ENCODE data around the gene SYCP3.

Gene SYCP3

GRCh38 chr12:101727098-101727497 is 12.2 kb downstream of the SYCP3 start:
- DNase-seq (ENCODE audit: low read depth): no peak
- H3K4me3 ChIP-seq (ENCODE audit: low read depth, low read length): no peak overlapping the region

DNA sequence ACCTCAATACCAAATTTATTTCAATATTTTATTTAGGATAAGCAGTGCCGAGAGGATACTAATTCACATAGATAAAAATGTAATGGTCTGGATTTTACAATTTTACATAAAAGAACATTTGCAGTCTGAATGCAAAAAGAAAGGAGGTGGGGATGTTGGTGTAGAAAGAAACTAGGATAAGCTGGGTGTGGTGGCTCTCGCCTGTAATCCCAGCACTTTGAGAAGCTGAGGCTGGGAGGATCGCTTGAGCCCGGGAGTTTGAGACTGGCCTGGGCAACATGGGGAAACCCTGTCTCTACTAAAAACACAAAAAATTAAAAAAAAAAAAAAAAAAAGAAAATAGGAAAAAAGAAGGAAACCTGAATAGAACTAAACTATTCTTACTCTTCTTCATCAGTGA is 16.9 kb downstream of the SYCP3 start:
- no peak overlapping the region for H3K4me3 ChIP-seq (ENCODE audit: low read depth, low read length)
- no peak for DNase-seq (ENCODE audit: low read depth)

GRCh38 chr12:101720118-101720517 is 19.1 kb downstream of the SYCP3 start:
- no peak overlapping the region for H3K4me3 ChIP-seq (ENCODE audit: low read depth, low read length)
- no peak for DNase-seq (ENCODE audit: low read depth)

DNA sequence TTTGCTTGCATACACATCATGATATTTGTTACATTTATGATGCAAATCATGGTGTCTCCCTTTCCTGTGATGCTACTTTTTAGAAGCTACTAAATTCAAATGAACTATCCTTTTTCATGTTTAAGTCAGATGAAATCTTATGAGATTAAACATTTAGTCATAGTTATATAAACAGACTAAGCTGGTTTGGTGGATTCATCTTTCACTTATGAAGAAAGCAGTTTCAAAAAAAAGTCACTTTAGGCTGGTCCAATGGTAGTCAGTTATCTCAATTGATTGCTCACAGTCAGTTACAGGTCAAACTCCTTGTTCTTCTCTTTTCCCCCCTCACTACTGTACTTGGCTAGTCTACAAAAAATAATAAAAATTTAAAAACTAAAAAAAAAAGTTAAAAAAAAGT is 19.7 kb downstream of the SYCP3 start:
- no peak for DNase-seq (ENCODE audit: low read depth)
- no peak overlapping the region for H3K4me3 ChIP-seq (ENCODE audit: low read depth, low read length)

- DNase-seq (ENCODE audit: low read depth): no peak
- H3K4me3 ChIP-seq (ENCODE audit: low read depth, low read length): no peak overlapping the region
These were observed 24.3 kb downstream of the SYCP3 start for GRCh38 chr12:101714877-101715444.

GRCh38 chr12:101713930-101714329 is 25.3 kb downstream of the SYCP3 start:
- H3K4me3 ChIP-seq (ENCODE audit: low read depth, low read length): no peak overlapping the region

GRCh38 chr12:101713059-101713682 is 26.1 kb downstream of the SYCP3 start:
- DNase-seq (ENCODE audit: low read depth): no peak

More at GRCh38 chr12:101713930-101714329, 25.3 kb downstream of the SYCP3 start:
- DNase-seq (ENCODE audit: low read depth): no peak

GRCh38 chr12:101710288-101710687 is 29.0 kb downstream of the SYCP3 start:
- no peak overlapping the region for H3K4me3 ChIP-seq (ENCODE audit: low read depth, low read length)
- no peak for DNase-seq (ENCODE audit: low read depth)

More at GRCh38 chr12:101713059-101713682, 26.1 kb downstream of the SYCP3 start:
- no peak overlapping the region for H3K4me3 ChIP-seq (ENCODE audit: low read depth, low read length)

DNA sequence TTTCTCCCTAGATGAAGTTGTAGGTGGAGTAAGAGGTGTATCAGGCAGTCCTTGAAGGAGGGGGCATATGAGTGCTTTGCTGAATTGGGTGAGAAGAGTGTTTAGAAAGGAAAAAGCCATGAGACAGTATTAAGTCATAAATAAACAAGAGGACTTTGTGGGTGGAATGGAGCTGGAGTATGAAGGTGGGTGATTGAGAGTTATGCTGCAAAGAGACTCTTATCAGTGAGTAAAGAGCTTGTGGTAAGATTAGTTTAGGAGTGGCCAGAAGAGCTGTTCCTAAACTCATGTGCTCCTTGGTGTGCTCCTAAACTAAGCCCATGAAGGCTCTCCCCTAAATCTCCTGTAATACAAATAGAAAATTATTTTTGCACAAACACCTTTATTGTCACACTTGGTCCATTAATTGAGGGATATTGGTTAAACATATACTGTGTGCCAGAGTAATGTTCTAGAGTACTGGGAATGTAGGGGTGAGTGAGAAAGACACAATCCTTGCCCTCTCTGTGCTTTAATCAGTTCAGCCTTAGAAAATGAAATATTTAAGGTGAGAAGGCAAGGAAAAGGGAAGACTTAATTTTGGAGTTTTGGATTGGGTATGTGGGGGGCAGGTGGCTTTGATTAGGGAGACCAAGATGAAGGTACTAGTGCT is 32.0 kb downstream of the SYCP3 start:
- H3K4me3 ChIP-seq (ENCODE audit: low read depth, low read length): no peak overlapping the region
- no peak for DNase-seq (ENCODE audit: low read depth)

GRCh38 chr12:101706403-101706802 is 32.9 kb downstream of the SYCP3 start:
- DNase-seq (ENCODE audit: low read depth): no peak
- no peak overlapping the region for H3K4me3 ChIP-seq (ENCODE audit: low read depth, low read length)

DNA sequence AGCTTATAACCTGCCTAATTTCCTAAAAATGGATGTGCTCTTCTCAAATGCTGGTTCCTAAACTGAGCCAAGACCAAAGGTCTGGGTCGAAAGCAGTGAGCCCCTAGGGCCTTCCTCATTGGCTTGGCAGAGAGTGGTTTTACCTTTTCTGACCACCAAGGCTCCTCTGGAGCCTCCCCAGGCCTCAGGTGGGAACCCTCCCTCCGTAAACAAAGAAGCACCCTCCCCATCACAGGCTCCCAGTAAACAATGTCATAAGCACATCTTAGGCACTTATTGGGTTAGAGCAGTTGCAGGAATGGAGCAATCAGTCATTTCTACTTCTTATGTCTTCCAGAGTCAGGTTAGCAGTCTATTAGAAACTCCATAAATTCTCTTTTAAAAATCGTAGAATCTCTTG is 35.8 kb downstream of the SYCP3 start:
- H3K4me3 ChIP-seq (ENCODE audit: low read depth, low read length): no peak overlapping the region
- DNase-seq (ENCODE audit: low read depth): no peak

- DNase-seq (ENCODE audit: low read depth): no peak
- H3K4me3 ChIP-seq (ENCODE audit: low read depth, low read length): no peak overlapping the region
These were observed 38.9 kb downstream of the SYCP3 start for GRCh38 chr12:101700299-101700820.

DNA sequence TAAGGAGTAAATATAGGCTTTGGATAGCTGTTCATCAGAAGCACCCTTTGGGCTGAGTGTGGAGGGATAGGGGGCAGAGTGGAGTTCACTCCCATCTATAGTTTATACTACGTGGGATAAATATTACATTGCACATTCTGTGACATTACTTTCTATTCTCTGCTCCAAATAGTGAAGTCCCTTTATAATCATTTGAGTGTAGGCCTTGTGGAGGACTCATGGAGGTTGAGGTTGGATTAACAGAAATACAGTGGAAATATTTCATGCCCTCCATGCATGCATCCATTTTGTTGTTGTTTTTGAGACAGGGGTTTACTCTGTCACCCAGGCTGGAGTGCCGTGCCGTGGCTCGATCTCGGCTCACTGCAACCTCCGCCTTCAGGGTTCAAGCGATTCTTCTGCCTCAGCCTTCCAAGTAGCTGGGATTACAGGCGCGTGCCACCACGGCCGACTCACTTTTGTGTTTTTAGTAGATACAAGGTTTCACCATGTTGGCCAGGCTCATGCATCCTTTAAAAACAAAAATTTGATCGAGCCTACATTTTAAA is 40.4 kb downstream of the SYCP3 start:
- peak overlapping the region; percentile 79 for H3K4me3 ChIP-seq (ENCODE audit: low read depth, low read length)
- no peak for DNase-seq (ENCODE audit: low read depth)

DNA sequence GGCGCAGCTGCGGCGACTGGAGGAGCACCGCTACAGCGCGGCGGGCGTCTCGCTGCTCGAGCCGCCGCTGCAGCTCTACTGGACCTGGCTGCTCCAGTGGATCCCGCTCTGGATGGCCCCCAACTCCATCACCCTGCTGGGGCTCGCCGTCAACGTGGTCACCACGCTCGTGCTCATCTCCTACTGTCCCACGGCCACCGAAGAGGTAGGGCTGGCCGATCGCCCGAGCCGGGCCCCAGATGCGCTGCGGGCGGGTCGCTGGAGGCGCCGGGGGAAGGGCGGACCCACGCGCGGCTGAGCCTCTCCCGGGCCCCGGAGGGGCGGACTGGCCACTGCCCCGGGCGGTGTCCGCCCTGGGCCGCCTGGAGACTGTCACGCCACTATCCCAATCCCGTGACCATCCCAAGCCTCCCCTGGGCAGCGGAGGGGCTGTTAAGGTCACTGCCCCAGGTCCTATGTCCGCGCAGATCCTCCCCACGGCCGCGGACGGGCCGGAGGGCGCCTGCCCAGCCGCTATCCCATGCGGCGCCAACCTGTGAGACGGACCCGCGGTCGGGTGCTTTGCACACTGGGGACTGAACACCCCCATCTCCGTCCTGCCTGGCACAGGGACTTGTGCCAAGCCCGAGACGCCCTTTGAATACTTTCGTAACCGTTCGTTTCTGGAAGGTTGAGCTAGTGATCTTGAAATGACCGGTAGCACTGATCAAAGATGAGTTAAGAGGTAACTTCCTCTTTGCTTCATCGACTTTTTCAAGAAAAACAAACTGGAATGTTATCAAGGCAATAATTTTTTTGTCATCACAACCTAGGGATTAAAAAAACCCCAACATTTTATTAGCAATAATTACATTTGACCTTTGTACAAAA is 41.1 kb downstream of the SYCP3 start:
- H3K4me3 ChIP-seq (ENCODE audit: low read depth, low read length): peak overlapping the region; percentile 79
- DNase-seq (ENCODE audit: low read depth): no peak

DNA sequence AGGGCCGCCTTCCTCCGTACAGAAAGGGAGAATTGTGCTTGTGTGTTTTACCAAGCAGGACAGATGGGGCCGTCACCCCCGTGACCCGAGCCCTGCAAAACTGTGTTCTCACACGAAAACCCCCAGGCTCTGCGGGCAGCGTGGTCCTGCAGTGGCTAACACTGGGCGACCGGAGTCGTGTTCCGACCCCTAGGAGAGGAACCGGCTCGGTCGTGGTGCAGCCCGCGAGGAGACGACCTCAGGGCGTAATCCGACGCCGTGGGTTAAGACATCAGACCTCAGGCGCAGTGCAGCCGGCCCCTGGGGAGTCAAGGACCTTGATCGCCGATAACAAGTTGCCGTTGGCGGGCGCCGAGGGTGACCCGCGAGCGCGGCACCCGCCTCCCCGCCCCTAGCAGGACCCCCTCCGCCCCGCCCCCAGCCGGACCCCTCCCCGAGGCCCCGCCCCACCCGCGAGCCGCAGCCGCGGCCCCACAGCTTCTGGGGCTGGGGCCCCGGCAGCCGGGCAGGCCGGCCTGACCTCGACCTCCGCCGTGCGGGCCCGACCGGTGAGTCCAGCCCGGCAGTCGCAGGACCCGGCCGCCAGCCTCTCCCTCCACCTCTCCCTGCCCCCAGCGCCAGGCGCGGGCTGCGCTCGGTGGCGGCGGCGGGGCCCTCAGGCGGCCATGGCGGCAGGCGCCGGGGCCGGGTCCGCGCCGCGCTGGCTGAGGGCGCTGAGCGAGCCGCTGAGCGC is 41.9 kb downstream of the SYCP3 start, which contains the start of gene CHPT1:
Gene CHPT1, plus strand, starts transcription at position 444 of the 733 bp plus-strand sequence. Its CDS starts 222 bp downstream, at position 666.
- no peak for DNase-seq (ENCODE audit: low read depth)
- peak within 1 kb of the TSS; percentile 79 for H3K4me3 ChIP-seq (ENCODE audit: low read depth, low read length)

DNA sequence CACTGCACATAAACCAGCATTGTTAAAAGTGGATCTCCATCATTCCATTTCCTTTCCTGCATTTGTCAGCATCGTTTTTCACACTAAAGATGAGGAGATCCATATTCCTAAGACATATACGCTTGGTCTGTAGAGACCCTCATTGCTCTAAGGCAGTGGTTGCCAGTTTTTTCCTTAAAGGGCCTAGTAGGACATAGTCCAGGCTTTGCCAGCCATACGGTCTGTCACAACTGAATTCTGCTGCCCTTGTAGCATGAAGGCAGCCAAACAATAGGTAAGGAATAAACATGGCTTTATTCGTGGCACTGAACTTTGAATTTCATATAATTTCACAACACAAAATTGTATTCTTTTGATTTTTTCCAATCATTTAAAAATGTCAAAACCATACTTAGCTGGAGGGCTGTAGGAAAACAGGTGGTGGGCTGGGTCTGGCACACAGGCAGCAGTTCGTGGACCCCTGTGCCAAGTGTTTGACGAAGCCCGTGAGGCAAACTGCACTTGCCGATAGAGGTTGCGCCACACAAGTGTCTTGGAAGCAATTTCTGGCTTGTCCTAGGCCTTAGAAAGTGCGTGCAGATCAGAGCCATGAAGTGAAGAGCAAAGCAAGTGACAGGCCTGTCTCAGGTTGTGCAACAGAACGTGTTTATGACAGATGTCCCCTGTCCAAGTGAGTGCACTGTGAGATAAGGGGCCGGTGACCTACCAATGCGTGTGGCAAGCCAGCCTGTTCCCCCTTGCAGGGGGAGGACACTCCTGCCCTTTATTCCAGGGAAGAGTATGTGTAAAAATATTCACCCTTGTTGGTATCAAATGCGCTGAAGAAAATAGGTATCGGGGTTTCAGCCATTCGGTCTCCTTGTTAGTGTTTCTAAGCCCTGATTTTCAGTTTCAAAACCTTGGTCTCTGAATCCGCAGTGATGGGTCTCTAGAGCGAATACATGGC is 42.7 kb downstream of the SYCP3 start:
- H3K4me3 ChIP-seq (ENCODE audit: low read depth, low read length): peak overlapping the region; percentile 79
- DNase-seq (ENCODE audit: low read depth): no peak

DNA sequence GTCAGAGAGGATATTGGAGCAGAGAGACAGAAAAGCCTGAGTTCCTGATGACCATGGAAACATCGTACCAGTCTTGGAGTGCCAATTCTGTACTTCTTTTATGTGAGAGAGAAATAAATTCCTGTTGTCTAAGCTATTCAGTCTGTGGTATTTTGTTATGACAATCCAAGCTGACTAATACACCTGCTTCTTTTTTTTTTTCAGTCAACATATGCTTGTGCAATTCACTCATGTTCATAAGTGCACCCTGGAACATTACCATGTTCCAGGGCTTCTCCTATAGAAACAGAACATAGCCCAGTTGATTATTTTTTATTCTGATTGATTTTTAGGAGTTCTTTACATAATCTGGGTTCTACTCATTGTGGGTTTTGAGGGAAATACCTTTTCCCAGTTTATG is 43.6 kb downstream of the SYCP3 start:
- no peak overlapping the region for H3K4me3 ChIP-seq (ENCODE audit: low read depth, low read length)
- no peak for DNase-seq (ENCODE audit: low read depth)

GRCh38 chr12:101694986-101695385 is 44.3 kb downstream of the SYCP3 start:
- H3K4me3 ChIP-seq (ENCODE audit: low read depth, low read length): no peak overlapping the region
- DNase-seq (ENCODE audit: low read depth): no peak

Measured in skeletal muscle cell (primary cell).